Limb (tissue), 2 donors: ENCODE data around the gene PDZD2.
"Not testable (repeated sequence)": the region's sequence is repeated elsewhere in the genome, so short reads cannot be mapped to it uniquely, and the experiment has no call there.

Experiments
- DNase-seq, 2 donors: peaks; one replicate each; pipeline ENCODE4 v3.0.0-alpha.2; 2016; ENCODE audit errors: extremely low spot score in 2 of 2

The PDZD2 gene

GRCh38 chr5:32098291-32098690, 459.4 kb downstream of the PDZD2 start:
- DNase-seq = no peak

GRCh38 chr5:32098890-32099310, 460.0 kb downstream of the PDZD2 start:
- DNase-seq = no peak

GRCh38 chr5:32099486-32100035, 460.6 kb downstream of the PDZD2 start:
- no peak for DNase-seq

- no peak for DNase-seq
These were observed 461.3 kb downstream of the PDZD2 start for GRCh38 chr5:32100230-32100629.

GRCh38 chr5:32100691-32101302, 461.9 kb downstream of the PDZD2 start:
- DNase-seq = no peak

- no peak for DNase-seq
These were observed 463.5 kb downstream of the PDZD2 start for GRCh38 chr5:32102254-32102986.

- DNase-seq = no peak
These were observed 464.6 kb downstream of the PDZD2 start for GRCh38 chr5:32103521-32103920.

GRCh38 chr5:32107291-32107690, 468.4 kb downstream of the PDZD2 start:
- no peak for DNase-seq

- DNase-seq = no peak
These were observed 469.2 kb downstream of the PDZD2 start for GRCh38 chr5:32108167-32108566.

GRCh38 chr5:32109236-32109635, 470.3 kb downstream of the PDZD2 start:
- DNase-seq = no peak

- no peak for DNase-seq
These were observed 471.3 kb downstream of the PDZD2 start for GRCh38 chr5:32110111-32110696.

- DNase-seq = no peak
These were observed 477.1 kb downstream of the PDZD2 start for GRCh38 chr5:32115985-32116384.

- DNase-seq = no peak
These were observed 477.8 kb downstream of the PDZD2 start for GRCh38 chr5:32116574-32117313.

GRCh38 chr5:32118922-32119321, 480.0 kb downstream of the PDZD2 start:
- not testable (repeated sequence) for DNase-seq

GRCh38 chr5:32123058-32123805, 484.3 kb downstream of the PDZD2 start:
- no peak for DNase-seq

- no peak for DNase-seq
These were observed 485.2 kb downstream of the PDZD2 start for GRCh38 chr5:32123889-32124676.

- no peak for DNase-seq
These were observed 487.8 kb downstream of the PDZD2 start for GRCh38 chr5:32126691-32127090.

- DNase-seq = no peak
These were observed 488.8 kb downstream of the PDZD2 start for GRCh38 chr5:32127711-32128110.

- no peak for DNase-seq
These were observed 490.2 kb downstream of the PDZD2 start for GRCh38 chr5:32129074-32129598.

- DNase-seq = no peak
These were observed 491.9 kb downstream of the PDZD2 start for GRCh38 chr5:32130865-32131264.
